ENCODE data around the gene RBAK. TPM values are rescaled to one million over a fixed set of nuclear protein-coding genes. Genes with fewer than 3 reads are reported as not detected.
"Not testable (repeated sequence)": the region's sequence is repeated elsewhere in the genome, so short reads cannot be mapped to it uniquely, and the experiment has no call there.

Gene RBAK
- total and polyA plus RNA-seq, 3 donors from 2014 or later: 3.1 to 10.5 (median 9.4) TPM

DNA sequence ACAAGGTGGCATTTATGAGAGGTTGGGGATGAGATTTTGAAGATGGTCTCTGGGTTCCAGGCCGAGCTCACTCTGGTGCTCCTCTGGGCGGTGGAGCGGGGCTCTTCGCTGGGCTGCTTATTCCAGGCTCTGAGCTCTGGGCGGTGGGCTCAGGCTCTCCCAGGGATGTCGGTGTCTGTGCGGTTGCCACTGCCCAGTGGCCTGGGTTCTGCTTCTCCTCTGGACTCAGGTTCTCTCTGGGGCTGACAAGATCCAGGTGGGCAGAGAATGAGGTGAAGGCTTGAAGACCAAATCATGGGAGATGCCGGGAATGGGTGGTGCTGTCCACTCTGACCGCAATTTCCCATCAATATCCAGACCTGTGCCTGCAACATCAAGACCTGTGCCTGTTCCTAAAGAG lies 40.6 kb downstream of the RBAK start:
- Histone ChIP-seq H3K27ac (no peak overlapping the region), H3K36me3 (ENCODE audit: low read depth, missing control alignments) (no peaks in the 10 kb centered on the region), H3K9me3 (no peaks in the 10 kb centered on the region), H3K27me3 (no peaks in the 10 kb centered on the region), H3K4me1 (no peaks in the 10 kb centered on the region), H3K4me3 (no peak overlapping the region)
- 82 to 83% methylated on average over 7 to 9 of the region's 9 CpGs for WGBS, 2 donors
- TF ChIP-seq POLR2A (IDR thresholded peaks at IDR 0.05) (no peak), CTCF (IDR thresholded peaks at IDR 0.05) (no peak)
- intact Hi-C loops (cut with DNase I; ENCODE audit: low total_unique reads): loop anchor here (10.0 kb wide), 1 partner anchor 291 kb away; no protein-coding TSS in a partner anchor
- no peak for DNase-seq

DNA sequence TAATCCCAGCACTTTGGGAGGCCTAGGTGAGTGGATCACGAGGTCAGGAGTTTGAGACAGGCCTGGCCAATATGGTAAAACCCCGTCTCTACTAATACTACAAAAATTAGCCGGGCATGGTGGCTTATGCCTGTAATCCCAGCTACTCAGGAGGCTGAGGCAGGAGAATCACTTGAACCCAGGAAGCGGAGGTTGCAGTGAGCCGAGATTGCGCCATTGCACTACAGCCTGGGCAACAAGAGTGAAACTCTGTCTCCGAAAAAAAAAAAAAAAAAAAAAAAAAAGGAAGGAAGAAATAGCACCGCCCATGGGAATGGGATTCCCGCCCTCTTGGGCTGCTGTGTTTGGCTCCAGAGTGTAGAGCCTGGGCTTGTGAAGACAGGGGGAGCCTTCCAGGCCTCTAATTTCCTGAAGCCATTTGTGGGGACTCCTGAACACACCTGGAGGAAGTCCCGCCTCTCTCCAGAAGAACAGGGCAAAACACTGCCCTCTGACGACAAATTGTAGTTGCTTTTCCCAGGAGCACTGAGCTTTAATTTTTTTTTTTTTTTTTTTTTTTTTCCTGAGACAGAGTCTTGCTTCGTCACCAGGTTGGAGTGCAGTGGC lies 42.7 kb downstream of the RBAK start:
- H3K4me3 ChIP-seq; H3K27ac ChIP-seq; H3K4me1 ChIP-seq; H3K36me3 ChIP-seq (ENCODE audit: low read depth, missing control alignments); H3K27me3 ChIP-seq; H3K9me3 ChIP-seq; DNase-seq: not testable (repeated sequence)
- WGBS, 2 donors: 71 to 83% methylated on average over 12 of the region's 12 CpGs
- intact Hi-C loops (cut with DNase I; ENCODE audit: low total_unique reads): loop anchor here (10.0 kb wide), 1 partner anchor 294 kb away; no protein-coding TSS in a partner anchor

GRCh38 chr7:5088906-5089305 lies 43.2 kb downstream of the RBAK start:
- intact Hi-C loops (cut with DNase I; ENCODE audit: low total_unique reads): loop anchor here (10.0 kb wide), 1 partner anchor 294 kb away; no protein-coding TSS in a partner anchor

DNA sequence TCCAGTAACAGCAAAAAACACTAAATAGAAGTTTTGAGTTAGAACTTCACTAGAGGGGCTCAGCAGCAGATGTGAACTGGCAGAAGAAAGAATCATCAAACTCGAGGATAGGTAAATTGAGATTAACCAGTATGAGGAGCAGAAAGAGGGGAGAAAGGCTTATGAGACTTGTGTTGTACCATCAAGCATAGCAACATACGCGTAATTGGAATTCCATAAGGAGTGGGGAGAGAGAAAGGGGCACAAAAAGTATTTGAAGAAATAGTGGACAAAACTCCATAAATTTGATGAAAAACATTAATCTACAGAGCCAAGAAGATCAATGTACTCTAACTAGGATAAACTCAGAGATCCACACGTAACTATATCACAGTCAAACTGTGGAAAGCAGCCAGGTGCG lies 48.3 kb downstream of the RBAK start:
- TF ChIP-seq POLR2A (IDR thresholded peaks at IDR 0.05) (no peak), CTCF (IDR thresholded peaks at IDR 0.05) (no peak)
- Histone ChIP-seq H3K4me3 (no peak overlapping the region), H3K9me3 (no peaks in the 10 kb centered on the region), H3K36me3 (ENCODE audit: low read depth, missing control alignments) (no peaks in the 10 kb centered on the region), H3K27me3 (no peaks in the 10 kb centered on the region), H3K4me1 (no peaks in the 10 kb centered on the region), H3K27ac (no peak overlapping the region)
- 61 to 68% methylated on average over 5 of the region's 5 CpGs for WGBS, 2 donors
- no peak for DNase-seq
- intact Hi-C loops (cut with DNase I; ENCODE audit: low total_unique reads): no loop called here

More at GRCh38 chr7:5088906-5089305, 43.2 kb downstream of the RBAK start:
- no peak for DNase-seq
- H3K9me3 ChIP-seq: no peaks in the 10 kb centered on the region
- H3K27me3 ChIP-seq: no peaks in the 10 kb centered on the region
- no peak overlapping the region for H3K4me3 ChIP-seq
- H3K36me3 ChIP-seq (ENCODE audit: low read depth, missing control alignments): no peaks in the 10 kb centered on the region
- TF ChIP-seq POLR2A (IDR thresholded peaks at IDR 0.05) (no peak), CTCF (IDR thresholded peaks at IDR 0.05) (no peak)
- H3K4me1 ChIP-seq: no peaks in the 10 kb centered on the region
- WGBS, 2 donors: 83 to 85% methylated on average over 8 of the region's 8 CpGs
- no peak overlapping the region for H3K27ac ChIP-seq

- Histone ChIP-seq H3K9me3 (no peaks in the 10 kb centered on the region), H3K36me3 (ENCODE audit: low read depth, missing control alignments) (no peaks in the 10 kb centered on the region), H3K27ac (no peak overlapping the region), H3K4me3 (no peak overlapping the region), H3K4me1 (no peaks in the 10 kb centered on the region), H3K27me3 (no peaks in the 10 kb centered on the region)
- 84 to 96% methylated on average over 2 of the region's 2 CpGs for WGBS, 2 donors
- intact Hi-C loops (cut with DNase I; ENCODE audit: low total_unique reads): no loop called here
- no peak for DNase-seq
- TF ChIP-seq POLR2A (IDR thresholded peaks at IDR 0.05) (no peak), CTCF (IDR thresholded peaks at IDR 0.05) (no peak)
Measured at GRCh38 chr7:5094641-5095040, 49.0 kb downstream of the RBAK start.
